Glutamatergic neuron (in vitro differentiated cells): ENCODE results near the gene PRPF6. TPM values are rescaled to one million over a fixed set of nuclear protein-coding genes. Genes with fewer than 3 reads are reported as not detected.

Experiments
- DNase-seq: peaks from one replicate; pipeline ENCODE4 v3.0.0; 2022
- H3K27ac Mint-ChIP-seq: one replicate; pipeline ENCODE4 v1.8.0; 2020; ENCODE audit warnings: mild to moderate bottlenecking, mixed read lengths, inconsistent platforms; ENCODE audit not compliant: unreplicated experiment
- H3K27me3 Mint-ChIP-seq: one replicate; pipeline ENCODE4 v1.8.0; 2020; ENCODE audit warnings: mild to moderate bottlenecking, moderate library complexity, mixed read lengths, inconsistent platforms; ENCODE audit not compliant: unreplicated experiment
- H3K36me3 Mint-ChIP-seq: one replicate; pipeline ENCODE4 v1.8.0; 2020; ENCODE audit warnings: mild to moderate bottlenecking, mixed read lengths, inconsistent platforms; ENCODE audit not compliant: unreplicated experiment
- H3K4me1 Mint-ChIP-seq: one replicate; pipeline ENCODE4 v1.8.0; 2020; ENCODE audit warnings: mild to moderate bottlenecking, low read depth, mixed read lengths, inconsistent platforms; ENCODE audit not compliant: unreplicated experiment
- H3K4me3 Mint-ChIP-seq: one replicate; pipeline ENCODE4 v1.8.0; 2020; ENCODE audit warnings: mild to moderate bottlenecking, mixed read lengths, inconsistent platforms; ENCODE audit not compliant: unreplicated experiment
- H3K9me3 Mint-ChIP-seq: one replicate; pipeline ENCODE4 v1.8.0; 2020; ENCODE audit warnings: mild to moderate bottlenecking, moderate library complexity, mixed read lengths, inconsistent platforms; ENCODE audit not compliant: unreplicated experiment
- total RNA-seq: library from RNA; stranded (reverse); fragmentation: NEBNext Ultra II Directional; extraction: Animal tissue kit (Norgen Biotek cat#: 25700); gene quantifications from one replicate; pipeline ENCODE4 v1.2.1, GENCODE V29; 2021; ENCODE audit not compliant: unreplicated experiment
- TF ChIP-seq, protein P1 (sequence below): fragments of 200-600 bp; sonication (generic); IDR thresholded peaks from one replicate; pipeline ENCODE4 v1.5.0; 2021; ENCODE audit not compliant: partially characterized antibody, unreplicated experiment

The PRPF6 gene
- total RNA-seq, 1 donor from 2014 or later: 60.9 TPM

DNA sequence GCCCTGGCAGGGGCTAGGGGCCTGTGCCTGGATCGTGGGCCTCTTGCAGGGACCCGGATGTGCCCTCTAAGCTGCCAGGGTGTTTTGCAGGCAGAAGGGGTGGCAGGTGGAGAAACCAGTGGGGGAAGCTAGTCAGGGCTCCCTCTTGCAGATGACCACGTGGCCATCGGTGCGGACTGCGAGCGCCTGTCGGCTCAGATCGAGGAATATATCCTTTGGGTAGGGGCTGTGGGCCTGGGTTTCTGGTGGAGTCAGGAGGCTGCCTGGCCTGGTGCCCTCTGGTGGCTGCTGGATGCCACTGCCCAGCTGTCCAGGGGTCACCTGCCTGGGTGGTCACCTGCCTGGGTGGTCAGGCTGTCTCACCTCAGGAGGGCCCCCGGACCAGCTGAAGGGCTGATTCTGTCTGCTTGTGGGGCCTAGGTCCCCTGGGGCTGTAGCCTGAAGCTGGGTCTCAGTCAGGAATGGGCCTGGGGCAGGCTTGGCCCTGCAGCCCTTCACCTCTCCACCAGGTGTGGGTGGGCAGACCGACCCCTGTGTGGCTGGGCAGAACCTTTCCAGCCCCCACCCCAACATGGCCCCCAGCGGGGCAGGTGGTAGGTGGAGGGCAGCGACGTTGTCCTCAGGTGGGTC lies 88.8 kb downstream of the PRPF6 start:
- DNase-seq: peak; percentile 74
- no peaks in the 10 kb centered on the region for H3K9me3 Mint-ChIP-seq
- peaks cover under 1% of the 10 kb centered on the region for H3K4me1 Mint-ChIP-seq
- no peak overlapping the region for H3K4me3 Mint-ChIP-seq
- no peak overlapping the region for H3K27ac Mint-ChIP-seq
- H3K36me3 Mint-ChIP-seq: no peaks in the 10 kb centered on the region
- peaks cover 1% of the 10 kb centered on the region for H3K27me3 Mint-ChIP-seq
- TF ChIP-seq, protein P1, sequence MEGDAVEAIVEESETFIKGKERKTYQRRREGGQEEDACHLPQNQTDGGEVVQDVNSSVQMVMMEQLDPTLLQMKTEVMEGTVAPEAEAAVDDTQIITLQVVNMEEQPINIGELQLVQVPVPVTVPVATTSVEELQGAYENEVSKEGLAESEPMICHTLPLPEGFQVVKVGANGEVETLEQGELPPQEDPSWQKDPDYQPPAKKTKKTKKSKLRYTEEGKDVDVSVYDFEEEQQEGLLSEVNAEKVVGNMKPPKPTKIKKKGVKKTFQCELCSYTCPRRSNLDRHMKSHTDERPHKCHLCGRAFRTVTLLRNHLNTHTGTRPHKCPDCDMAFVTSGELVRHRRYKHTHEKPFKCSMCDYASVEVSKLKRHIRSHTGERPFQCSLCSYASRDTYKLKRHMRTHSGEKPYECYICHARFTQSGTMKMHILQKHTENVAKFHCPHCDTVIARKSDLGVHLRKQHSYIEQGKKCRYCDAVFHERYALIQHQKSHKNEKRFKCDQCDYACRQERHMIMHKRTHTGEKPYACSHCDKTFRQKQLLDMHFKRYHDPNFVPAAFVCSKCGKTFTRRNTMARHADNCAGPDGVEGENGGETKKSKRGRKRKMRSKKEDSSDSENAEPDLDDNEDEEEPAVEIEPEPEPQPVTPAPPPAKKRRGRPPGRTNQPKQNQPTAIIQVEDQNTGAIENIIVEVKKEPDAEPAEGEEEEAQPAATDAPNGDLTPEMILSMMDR: peak; percentile 85

DNA sequence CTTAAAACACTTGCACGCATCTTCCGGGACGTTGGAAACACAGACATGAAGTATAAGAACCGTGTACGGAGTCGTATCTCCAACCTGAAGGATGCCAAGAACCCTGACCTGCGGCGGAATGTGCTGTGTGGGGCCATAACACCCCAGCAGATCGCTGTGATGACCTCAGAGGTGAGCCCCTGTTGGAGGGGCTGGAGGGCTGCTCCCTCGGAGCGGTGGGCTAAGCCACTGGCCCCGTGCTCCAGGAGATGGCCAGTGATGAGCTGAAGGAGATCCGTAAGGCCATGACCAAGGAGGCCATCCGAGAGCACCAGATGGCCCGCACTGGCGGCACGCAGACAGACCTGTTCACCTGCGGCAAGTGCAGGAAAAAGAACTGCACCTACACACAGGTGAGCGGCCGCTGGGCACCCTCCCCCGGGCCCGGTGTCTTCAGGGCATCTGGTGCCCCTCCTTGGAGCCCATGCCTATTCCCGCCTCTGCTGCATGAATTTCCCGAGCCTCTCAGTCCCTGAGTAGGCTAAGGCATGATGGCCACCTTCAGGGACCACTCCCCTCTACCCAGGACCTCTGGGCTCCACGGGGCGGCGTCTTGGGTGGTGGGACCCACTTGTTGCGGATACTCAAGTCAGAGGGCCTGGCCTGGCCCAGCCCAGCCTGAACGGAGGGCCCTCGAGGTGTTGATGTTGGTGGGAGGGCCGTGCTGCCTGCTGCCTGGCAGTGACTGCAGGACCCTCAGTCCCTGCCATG lies 89.5 kb downstream of the PRPF6 start:
- TF ChIP-seq, protein P1: no peak

DNA sequence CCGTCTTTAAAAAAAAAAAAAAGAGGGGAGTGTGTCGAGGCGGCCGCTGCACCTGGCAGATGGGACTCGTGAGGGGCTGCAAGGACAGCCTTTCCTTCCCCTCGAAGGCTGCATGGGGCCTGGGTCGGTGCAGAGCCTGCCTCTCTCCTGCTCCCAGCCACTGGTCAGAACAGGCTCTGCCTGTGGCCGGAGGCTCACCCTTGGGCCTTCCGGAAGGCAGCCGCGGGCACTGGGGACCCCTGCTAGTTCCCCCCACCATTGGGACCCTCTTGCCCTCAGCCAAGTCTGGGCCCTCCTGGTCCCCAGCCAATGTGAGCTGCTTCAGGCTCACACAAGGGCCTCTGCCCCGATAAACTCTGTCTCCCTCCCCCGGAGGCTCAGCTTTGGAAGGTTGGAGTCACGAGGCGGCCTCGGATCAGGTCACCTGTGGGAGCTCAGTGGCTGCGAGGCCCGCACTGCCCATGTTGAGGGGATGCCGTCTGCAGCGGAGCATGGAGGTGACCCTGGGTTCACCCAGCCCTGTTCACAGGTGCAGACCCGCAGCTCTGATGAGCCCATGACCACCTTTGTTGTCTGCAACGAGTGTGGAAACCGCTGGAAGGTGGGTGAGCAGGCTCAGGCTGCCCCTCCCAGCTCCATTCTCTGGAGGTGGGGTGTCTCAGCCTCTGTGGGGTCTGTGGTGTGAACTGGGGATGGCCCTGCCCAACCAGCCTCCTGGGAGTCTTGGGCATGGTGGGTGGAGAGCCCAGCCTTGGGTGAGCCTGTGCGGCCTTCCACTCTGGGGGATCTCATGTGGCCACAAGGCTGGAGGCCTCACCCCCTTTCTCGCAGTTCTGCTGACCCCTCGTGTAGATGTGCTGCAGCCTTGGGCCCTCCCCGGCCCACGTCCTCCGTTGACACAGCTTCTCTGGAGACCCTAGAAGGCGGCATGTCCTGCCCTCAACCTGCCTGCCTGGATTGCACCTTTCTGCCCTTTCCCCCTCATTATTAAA lies 90.7 kb downstream of the PRPF6 start:
- no peaks in the 10 kb centered on the region for H3K9me3 Mint-ChIP-seq
- no peak overlapping the region for H3K27ac Mint-ChIP-seq
- DNase-seq: no peak
- TF ChIP-seq, protein P1: no peak
- H3K4me3 Mint-ChIP-seq: no peak overlapping the region
- no peaks in the 10 kb centered on the region for H3K36me3 Mint-ChIP-seq
- H3K27me3 Mint-ChIP-seq: peaks cover 1% of the 10 kb centered on the region
- H3K4me1 Mint-ChIP-seq: no peaks in the 10 kb centered on the region

More for the DNA sequence above, 89.5 kb downstream of the PRPF6 start:
- H3K4me1 Mint-ChIP-seq: no peaks in the 10 kb centered on the region
- H3K27me3 Mint-ChIP-seq: peaks cover 1% of the 10 kb centered on the region
- no peaks in the 10 kb centered on the region for H3K36me3 Mint-ChIP-seq
- H3K9me3 Mint-ChIP-seq: no peaks in the 10 kb centered on the region
- no peak overlapping the region for H3K27ac Mint-ChIP-seq
- no peak for DNase-seq
- H3K4me3 Mint-ChIP-seq: no peak overlapping the region

DNA sequence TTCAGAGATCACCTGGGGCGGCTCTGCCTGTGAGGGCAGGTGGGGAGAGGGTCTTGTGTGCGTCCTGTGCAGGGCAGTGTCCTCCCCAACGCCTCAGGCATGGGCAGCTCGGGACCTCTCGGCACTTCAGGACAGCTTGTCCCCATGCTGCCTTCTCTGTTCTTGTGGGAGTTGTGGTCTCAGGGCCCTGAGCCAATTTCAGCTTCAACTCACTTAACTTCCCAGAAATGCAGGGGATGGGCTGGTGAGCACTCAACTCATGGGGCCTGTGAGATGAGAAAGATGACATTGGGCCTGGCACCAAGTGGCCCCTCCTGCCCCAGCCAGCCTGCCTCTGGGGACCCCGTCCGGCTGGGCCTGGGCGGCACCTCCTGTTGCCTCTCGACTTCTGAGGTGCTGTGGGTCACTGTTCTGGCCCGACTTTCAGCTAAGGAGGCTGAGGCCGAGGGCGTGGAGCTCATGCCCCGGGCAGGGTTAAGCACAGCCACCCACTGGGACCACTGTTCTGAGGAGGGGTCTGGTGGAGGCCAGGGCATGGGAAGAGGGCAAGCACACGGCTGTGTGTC lies 91.6 kb downstream of the PRPF6 start:
- H3K27me3 Mint-ChIP-seq: peaks cover 1% of the 10 kb centered on the region
- no peak overlapping the region for H3K4me3 Mint-ChIP-seq
- H3K36me3 Mint-ChIP-seq: no peaks in the 10 kb centered on the region
- no peaks in the 10 kb centered on the region for H3K4me1 Mint-ChIP-seq
- H3K27ac Mint-ChIP-seq: no peak overlapping the region
- no peak for DNase-seq
- no peaks in the 10 kb centered on the region for H3K9me3 Mint-ChIP-seq
- TF ChIP-seq, protein P1: no peak
